Stimulated activated CD4-positive, alpha-beta T cell treated with anti-CD3 and anti-CD28 coated beads, Interleukin-15, amount 100 ng/mL, for 24 hours (primary cell): ENCODE data around the gene IL1RAPL2.
"Not testable (repeated sequence)": the region's sequence is repeated elsewhere in the genome, so short reads cannot be mapped to it uniquely, and the experiment has no call there.

Source experiments
- DNase-seq: peaks from one replicate; pipeline ENCODE4 v3.0.0-alpha.2; 2020

Gene IL1RAPL2

GRCh38 chrX:104677517-104677916 is 111.5 kb downstream of the IL1RAPL2 start:
- not testable (repeated sequence) for DNase-seq

- no peak for DNase-seq
Measured at GRCh38 chrX:104679175-104679574, 113.2 kb downstream of the IL1RAPL2 start.

- DNase-seq: no peak
Measured at GRCh38 chrX:104681214-104681613, 115.2 kb downstream of the IL1RAPL2 start.

GRCh38 chrX:104684077-104684476 is 118.1 kb downstream of the IL1RAPL2 start:
- DNase-seq: no peak

- DNase-seq: no peak
Measured at GRCh38 chrX:104695593-104695992, 129.6 kb downstream of the IL1RAPL2 start.

DNA sequence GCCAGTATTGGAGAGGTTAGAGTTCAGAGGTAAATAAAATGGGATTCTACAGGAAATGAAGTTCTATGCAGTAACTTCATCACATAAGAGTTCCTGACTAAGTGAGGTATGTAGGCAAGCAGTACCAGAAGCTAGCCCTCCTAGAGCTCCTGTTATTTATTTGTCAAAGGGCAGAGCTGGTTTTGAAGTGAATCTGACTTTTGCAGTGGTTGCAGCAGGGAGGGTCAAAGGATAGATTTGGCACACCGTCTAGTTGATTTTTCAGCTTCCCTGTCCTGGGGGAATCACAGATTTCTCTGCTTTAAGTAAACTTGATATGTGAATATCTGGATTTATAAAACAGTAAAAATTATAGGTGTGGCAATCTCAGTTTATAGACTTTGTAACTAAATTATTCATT is 130.7 kb downstream of the IL1RAPL2 start:
- DNase-seq: no peak

- DNase-seq: no peak
Measured at GRCh38 chrX:104697294-104697693, 131.3 kb downstream of the IL1RAPL2 start.

DNA sequence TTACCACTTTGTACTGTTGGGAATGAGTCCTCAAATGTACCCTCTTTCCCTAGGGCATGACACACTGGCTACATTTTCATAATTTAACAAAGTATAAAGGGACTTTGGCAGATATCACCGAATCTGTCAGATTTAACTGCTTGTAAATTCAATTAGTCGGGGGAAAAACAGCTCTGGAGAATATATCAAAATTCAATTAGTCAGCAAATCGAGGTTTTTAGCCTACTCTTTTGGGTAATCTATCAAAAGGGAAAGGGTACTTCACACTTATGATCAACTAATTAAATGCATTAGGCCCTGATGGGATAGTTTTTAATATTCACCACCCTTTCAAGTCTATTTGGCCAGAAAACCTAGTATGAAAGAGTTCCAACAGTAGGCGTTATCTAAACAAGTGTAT is 141.0 kb downstream of the IL1RAPL2 start:
- DNase-seq: no peak

- DNase-seq: no peak
Measured at GRCh38 chrX:104707572-104707971, 141.6 kb downstream of the IL1RAPL2 start.

GRCh38 chrX:104712515-104712914 is 146.5 kb downstream of the IL1RAPL2 start:
- no peak for DNase-seq

DNA sequence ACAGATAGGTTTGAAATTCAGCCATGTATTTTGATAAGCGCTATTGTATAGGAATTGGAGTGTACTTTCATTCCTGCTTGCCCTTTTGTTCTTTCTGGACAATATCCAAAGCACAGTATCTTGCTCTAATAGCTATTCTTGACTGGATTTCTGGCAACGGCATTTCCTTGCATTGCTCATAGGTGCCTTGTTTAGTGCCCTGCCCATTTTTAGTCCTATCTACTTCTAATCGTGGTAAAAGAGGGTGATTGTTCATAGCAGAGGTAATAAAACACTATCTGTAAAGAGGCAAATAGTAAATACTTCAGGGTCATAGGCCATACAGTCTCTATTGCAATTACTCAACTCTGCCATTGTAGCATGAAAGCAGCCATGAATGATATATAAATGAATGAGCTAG is 155.9 kb downstream of the IL1RAPL2 start:
- DNase-seq: no peak

DNA sequence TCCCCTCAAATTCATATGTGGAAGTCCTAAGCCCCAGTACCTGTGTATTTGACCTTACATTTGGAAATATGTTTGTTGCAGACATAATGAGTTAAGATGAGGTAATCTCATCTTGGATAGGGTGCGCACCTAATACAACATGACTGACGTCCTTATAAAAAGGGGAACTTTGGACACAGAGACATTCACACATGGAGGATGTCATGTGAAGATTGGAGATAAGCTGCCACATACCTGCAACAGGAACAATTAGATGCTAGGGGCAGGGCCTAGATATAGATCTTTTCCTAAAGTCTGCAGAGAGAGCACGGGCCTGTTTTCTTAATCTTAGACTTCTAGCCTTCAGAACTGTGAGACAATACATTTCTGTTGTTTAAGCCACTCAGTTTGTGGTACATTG is 162.5 kb downstream of the IL1RAPL2 start:
- no peak for DNase-seq

GRCh38 chrX:104742355-104742754 is 176.4 kb downstream of the IL1RAPL2 start:
- no peak for DNase-seq

DNA sequence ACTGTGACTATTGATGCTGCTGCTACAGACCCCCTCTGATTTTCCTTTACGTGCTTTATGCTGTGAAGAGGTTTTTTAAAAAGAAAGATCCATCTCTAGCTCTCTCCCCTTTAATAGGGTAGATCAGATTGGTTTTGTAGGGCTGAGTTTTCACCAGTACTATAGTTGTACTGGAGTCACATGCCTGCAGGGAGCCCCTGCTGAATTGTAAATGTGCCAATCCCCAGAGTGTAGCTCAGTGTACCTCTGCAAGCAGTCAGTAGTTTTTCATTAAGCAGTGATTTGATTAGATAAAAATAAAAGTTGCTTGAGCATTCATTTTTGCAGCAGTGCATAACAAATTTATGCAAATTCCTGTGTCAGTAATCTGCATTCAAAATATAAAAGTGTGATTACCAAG is 179.2 kb downstream of the IL1RAPL2 start:
- DNase-seq: no peak

- DNase-seq: no peak
Measured at GRCh38 chrX:104749951-104750610, 184.1 kb downstream of the IL1RAPL2 start.

DNA sequence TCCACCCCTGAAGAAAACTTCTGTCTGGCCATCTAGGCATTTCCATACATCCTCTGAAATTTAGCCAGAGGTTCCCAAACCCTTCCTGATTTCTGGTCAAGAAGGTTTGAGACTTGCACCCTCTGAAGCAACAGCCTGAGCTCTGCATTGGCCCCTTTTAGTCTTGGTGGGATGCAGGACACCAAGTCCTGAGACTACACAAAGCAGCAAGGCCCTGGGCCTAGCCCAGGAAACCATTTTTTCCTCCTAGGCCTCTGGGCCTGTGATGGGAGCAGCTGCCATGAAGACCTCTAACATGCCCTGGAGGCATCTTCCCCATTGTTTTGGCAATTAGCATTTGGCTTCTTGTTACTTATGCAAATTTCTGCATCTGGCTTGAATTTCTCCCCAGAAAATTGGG is 196.6 kb downstream of the IL1RAPL2 start:
- no peak for DNase-seq

- no peak for DNase-seq
Measured at GRCh38 chrX:104789784-104790183, 223.8 kb downstream of the IL1RAPL2 start.

GRCh38 chrX:104795804-104796203 is 229.8 kb downstream of the IL1RAPL2 start:
- DNase-seq: no peak

GRCh38 chrX:104803219-104803618 is 237.2 kb downstream of the IL1RAPL2 start:
- DNase-seq: no peak

DNA sequence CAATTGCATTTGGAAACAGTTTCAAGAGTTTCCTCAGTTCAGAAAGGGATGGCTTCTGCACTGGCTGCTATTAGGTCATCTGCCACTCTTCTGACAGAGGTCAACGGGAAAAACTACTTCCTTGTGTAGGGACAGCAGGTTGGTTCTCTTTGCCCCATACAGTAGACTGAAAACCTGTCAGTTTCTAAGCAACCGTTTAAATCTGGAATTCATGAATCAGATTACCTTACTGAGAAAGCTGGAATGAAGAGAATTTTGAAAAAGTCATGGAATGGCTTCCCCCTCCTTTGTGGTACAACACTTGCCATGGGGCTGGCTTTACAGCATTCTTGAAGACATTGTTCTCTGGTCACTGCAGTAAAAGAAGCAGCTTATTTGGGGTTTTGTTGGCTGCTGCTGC is 240.3 kb downstream of the IL1RAPL2 start:
- no peak for DNase-seq

DNA sequence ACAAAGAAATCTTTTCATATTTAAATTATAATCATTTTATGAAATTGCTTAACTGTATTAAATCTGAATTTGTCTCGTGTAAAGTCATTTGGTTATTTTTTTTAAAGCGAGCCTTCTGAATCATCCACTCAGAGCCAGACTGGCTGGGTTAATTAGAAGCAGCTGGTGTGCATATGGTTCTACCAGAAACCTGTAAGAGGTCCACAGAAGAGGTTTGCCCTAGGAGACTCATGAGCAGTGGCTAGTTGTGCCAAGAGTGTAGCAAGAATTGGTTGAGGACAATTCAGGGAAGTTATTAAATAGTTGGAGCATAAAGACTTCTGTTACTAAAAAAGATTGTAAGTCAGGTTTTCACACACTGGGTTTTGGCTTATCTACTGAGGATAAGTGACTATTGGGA is 267.4 kb downstream of the IL1RAPL2 start:
- no peak for DNase-seq

GRCh38 chrX:104842646-104843045 is 276.6 kb downstream of the IL1RAPL2 start:
- no peak for DNase-seq

- no peak for DNase-seq
Measured at GRCh38 chrX:104852241-104852640, 286.2 kb downstream of the IL1RAPL2 start.

DNA sequence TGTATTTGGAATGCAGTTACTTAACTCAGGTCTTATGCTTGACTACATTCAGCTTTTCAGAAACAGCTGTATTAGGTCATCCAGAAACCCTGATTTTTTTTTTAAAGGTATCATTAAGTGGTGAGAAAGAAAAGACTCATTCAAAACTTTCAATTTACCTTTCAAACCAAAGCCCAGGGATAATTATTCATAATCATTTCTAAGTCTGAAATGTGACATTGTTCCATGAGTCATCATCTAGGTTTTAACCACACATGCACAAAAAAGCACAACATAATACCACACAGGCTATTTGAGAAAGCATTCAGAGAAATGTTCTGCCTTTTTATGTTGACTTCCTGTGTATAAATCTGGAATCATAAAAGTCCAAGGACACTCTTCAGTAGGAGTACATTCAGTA is 288.2 kb downstream of the IL1RAPL2 start:
- DNase-seq: no peak

GRCh38 chrX:104854790-104855340 is 288.9 kb downstream of the IL1RAPL2 start:
- no peak for DNase-seq
